DOHH2 (cell line): ENCODE data around the gene SLF2.

Source experiments
- H3F3A ChIP-seq: fragments of 200-600 bp; sonication (generic), shearing (Covaris generic); 2 replicates; pipeline ENCODE4 v1.6.0; 2016; ENCODE audit warnings: antibody characterized with exemption, mild to moderate bottlenecking; ENCODE audit not compliant: control insufficient read depth, insufficient read depth
- H3K27ac ChIP-seq: fragments of 200-600 bp; sonication (generic); 2 replicates; pipeline ENCODE4 v1.5.1; 2014; ENCODE audit warnings: low read depth, mild to moderate bottlenecking, low read length, moderate library complexity
- H3K27me3 ChIP-seq: fragments of 200-600 bp; sonication (generic); 2 replicates; pipeline ENCODE4 v1.6.1; 2014; ENCODE audit warnings: mild to moderate bottlenecking, low read length, mixed read lengths; ENCODE audit not compliant: control insufficient read depth
- H3K36me3 ChIP-seq: fragments of 200-600 bp; sonication (generic); 2 replicates; pipeline ENCODE4 v1.6.1; 2014; ENCODE audit warnings: mild to moderate bottlenecking, low read length, moderate library complexity, mixed read lengths; ENCODE audit not compliant: control insufficient read depth
- H3K4me1 ChIP-seq: fragments of 200-600 bp; sonication (generic); 2 replicates; pipeline ENCODE4 v1.6.1; 2014; ENCODE audit warnings: mild to moderate bottlenecking, low read length, mixed read lengths; ENCODE audit not compliant: control insufficient read depth
- H3K4me2 ChIP-seq: fragments of 200-600 bp; sonication (generic); 2 replicates; pipeline ENCODE4 v1.6.0; 2014; ENCODE audit warnings: mild to moderate bottlenecking, low read length, moderate library complexity
- H3K4me3 ChIP-seq: fragments of 200-600 bp; sonication (generic); 2 replicates; pipeline ENCODE4 v1.5.1; 2014; ENCODE audit warnings: mild to moderate bottlenecking, low read length, mixed read lengths
- H3K79me2 ChIP-seq: fragments of 200-600 bp; sonication (generic); 2 replicates; pipeline ENCODE4 v1.6.1; 2014; ENCODE audit warnings: mild to moderate bottlenecking, low read length, mixed read lengths; ENCODE audit not compliant: control insufficient read depth
- H3K9me2 ChIP-seq: fragments of 200-600 bp; sonication (generic); replicated peaks from 2 replicates; pipeline ENCODE4 v1.6.1; 2014; ENCODE audit warnings: mild to moderate bottlenecking, low read length, mixed read lengths; ENCODE audit not compliant: control insufficient read depth
- H3K9me3 ChIP-seq: fragments of 200-600 bp; sonication (generic); 2 replicates; pipeline ENCODE4 v1.6.1; 2014; ENCODE audit warnings: antibody characterized with exemption, low read length, mixed read lengths; ENCODE audit not compliant: control insufficient read depth, insufficient read depth
- H4K20me1 ChIP-seq: fragments of 200-600 bp; sonication (generic); 2 replicates; pipeline ENCODE4 v1.6.0; 2014; ENCODE audit warnings: low read depth, mild to moderate bottlenecking, antibody characterized with exemption, low read length, moderate library complexity; ENCODE audit not compliant: control insufficient read depth, insufficient read depth
- CTCF ChIP-seq: fragments of 200-600 bp; sonication (generic); IDR thresholded peaks from one replicate; pipeline ENCODE4 v1.5.1; 2014; ENCODE audit warnings: antibody characterized with exemption, mild to moderate bottlenecking, low read depth, low read length; ENCODE audit not compliant: poor library complexity, severe bottlenecking
- EZH2phosphoT487 ChIP-seq: fragments of 200-600 bp; sonication (generic); IDR thresholded peaks from 2 replicates; pipeline ENCODE4 v1.6.1; 2017; ENCODE audit warnings: borderline replicate concordance, mild to moderate bottlenecking, antibody characterized with exemption, low read length, moderate library complexity, mixed read lengths

The SLF2 gene

DNA sequence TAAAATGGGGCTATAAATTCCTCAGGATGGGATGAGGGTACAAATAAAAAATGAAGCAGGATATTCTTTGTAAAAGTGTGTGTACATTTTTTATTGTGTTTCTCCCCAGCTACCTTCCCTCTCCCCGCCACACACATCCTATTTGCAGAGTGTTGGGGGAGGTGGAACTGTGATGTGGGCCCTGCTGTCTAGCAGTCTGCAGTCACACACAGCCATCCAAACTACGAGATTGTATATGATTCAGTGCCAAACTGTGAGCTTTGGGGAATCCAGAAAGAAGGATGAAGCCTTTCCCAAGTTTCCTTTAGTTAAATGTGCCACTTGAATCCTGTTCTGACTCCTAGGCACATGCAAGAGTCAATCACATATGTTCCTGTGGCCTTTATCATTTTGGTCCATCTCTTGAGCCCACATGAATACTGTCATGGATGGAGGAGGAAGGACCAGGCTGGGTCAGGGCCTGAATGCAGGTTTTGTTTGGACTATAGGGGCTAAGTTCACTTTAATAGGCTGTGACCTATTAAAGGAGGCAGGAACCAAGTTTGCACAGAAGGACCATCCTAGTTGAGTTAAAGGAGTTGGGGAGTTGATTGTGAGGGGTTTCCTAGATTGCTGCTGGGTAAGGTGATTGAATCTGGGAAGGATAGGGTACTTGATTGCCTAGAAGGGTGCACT, 55.4 kb downstream of the SLF2 start:
- Histone ChIP-seq H3K27me3 (peaks cover 12% of the 10 kb centered on the region), H3K27ac (no peak overlapping the region), H3K79me2 (no peaks in the 10 kb centered on the region), H3K4me1 (peaks cover 11% of the 10 kb centered on the region), H4K20me1 (no peaks in the 10 kb centered on the region), H3K36me3 (peaks cover 17% of the 10 kb centered on the region; the same call in 1 of the 2 replicates), H3F3A (peaks cover 5% of the 10 kb centered on the region), H3K4me2 (no peak overlapping the region), H3K9me2 (no peaks in the 10 kb centered on the region), H3K9me3 (no peaks in the 10 kb centered on the region), H3K4me3 (no peak overlapping the region)
- TF ChIP-seq EZH2phosphoT487 (no peak), CTCF (no peak)

GRCh38 chr10:100968863-100969186, 56.1 kb downstream of the SLF2 start:
- peak overlapping the region; percentile 83 for H3K4me2 ChIP-seq
- no peaks in the 10 kb centered on the region for H3K9me2 ChIP-seq
- H3K4me1 ChIP-seq = peaks cover 11% of the 10 kb centered on the region
- H3K36me3 ChIP-seq = peaks cover 14% of the 10 kb centered on the region; the same call in 1 of the 2 replicates
- TF ChIP-seq CTCF (no peak), EZH2phosphoT487 (no peak)
- no peaks in the 10 kb centered on the region for H3K9me3 ChIP-seq
- peaks cover 12% of the 10 kb centered on the region for H3K27me3 ChIP-seq
- H3K79me2 ChIP-seq = no peaks in the 10 kb centered on the region
- no peak overlapping the region for H3K27ac ChIP-seq
- no peaks in the 10 kb centered on the region for H4K20me1 ChIP-seq
- peaks cover 5% of the 10 kb centered on the region for H3F3A ChIP-seq
- peak overlapping the region; percentile 72 for H3K4me3 ChIP-seq

- Histone ChIP-seq H3K27ac (no peak within 1 kb of the TSS), H3F3A (peaks cover 5% of the 10 kb centered on the region; the same call in 1 of the 2 replicates), H3K4me2 (peak within 1 kb of the TSS; percentile 97)
Observed at GRCh38 chr10:100969187-100970075, 56.7 kb downstream of the SLF2 start, which contains the start of gene SEMA4G. Gene SEMA4G (plus strand): TSS chr10:100969504. CDS start chr10:100972913, 3,409 bp downstream.

More at GRCh38 chr10:100969187-100970075, 56.7 kb downstream of the SLF2 start, which contains the start of gene SEMA4G:
- peaks cover 12% of the 10 kb centered on the region for H3K27me3 ChIP-seq
- H3K79me2 ChIP-seq = no peaks in the 10 kb centered on the region
- no peak for TF ChIP-seq EZH2phosphoT487
- TF ChIP-seq CTCF = peak; percentile 82
- H3K9me2 ChIP-seq = no peaks in the 10 kb centered on the region
- H4K20me1 ChIP-seq = no peaks in the 10 kb centered on the region
- H3K4me1 ChIP-seq = peaks cover 11% of the 10 kb centered on the region
- peaks cover 8% of the 10 kb centered on the region; the same call in 1 of the 2 replicates for H3K36me3 ChIP-seq
- H3K9me3 ChIP-seq = no peaks in the 10 kb centered on the region
- H3K4me3 ChIP-seq = peak within 1 kb of the TSS; percentile 72
